B cell (primary cell): ENCODE results near the gene FBXO5.

Source experiments
- CTCF ChIP-seq: fragments of 200-600 bp; IDR thresholded peaks from one replicate; pipeline ENCODE4 v1.8.0; 2022; ENCODE audit warnings: antibody characterized with exemption, mild to moderate bottlenecking
- EZH2 ChIP-seq: IDR thresholded peaks from 2 replicates; pipeline ENCODE4 v1.6.1; 2012; ENCODE audit warnings: borderline replicate concordance, low read depth, mild to moderate bottlenecking, moderate library complexity, low read length; ENCODE audit not compliant: insufficient read depth, poor library complexity, severe bottlenecking

DNA sequence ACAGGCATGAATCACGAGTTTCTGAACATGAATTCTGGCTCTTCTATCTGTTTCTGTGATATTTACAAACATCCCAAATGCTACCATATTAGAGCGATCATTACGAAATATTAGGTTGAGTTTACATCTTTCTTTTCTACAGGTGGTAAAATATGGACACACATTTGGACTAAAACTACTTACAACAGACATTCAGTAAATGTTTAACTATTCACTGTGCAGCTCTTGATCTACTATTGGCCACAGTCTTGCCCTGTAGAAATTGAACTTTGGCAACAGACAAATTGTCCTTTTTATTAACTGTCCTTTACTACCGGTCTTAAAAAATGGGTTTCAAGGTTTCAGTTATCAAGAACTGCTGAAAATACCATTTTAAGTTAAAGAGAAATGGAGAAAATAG, 46.1 kb upstream of the FBXO5 start:
- TF ChIP-seq EZH2 = no peak
- no peak for TF ChIP-seq CTCF
